NT2/D1 (cell line): ENCODE results near the gene TAC1.

ENCODE experiments used
- YY1 ChIP-seq: IDR thresholded peaks from 2 replicates; pipeline ENCODE4 v1.6.1; 2011; ENCODE audit not compliant: insufficient read length, insufficient read depth
- ZNF274 ChIP-seq: IDR thresholded peaks from 2 replicates; pipeline ENCODE4 v1.6.1; 2011; ENCODE audit warnings: mild to moderate bottlenecking, low read depth, low read length

DNA sequence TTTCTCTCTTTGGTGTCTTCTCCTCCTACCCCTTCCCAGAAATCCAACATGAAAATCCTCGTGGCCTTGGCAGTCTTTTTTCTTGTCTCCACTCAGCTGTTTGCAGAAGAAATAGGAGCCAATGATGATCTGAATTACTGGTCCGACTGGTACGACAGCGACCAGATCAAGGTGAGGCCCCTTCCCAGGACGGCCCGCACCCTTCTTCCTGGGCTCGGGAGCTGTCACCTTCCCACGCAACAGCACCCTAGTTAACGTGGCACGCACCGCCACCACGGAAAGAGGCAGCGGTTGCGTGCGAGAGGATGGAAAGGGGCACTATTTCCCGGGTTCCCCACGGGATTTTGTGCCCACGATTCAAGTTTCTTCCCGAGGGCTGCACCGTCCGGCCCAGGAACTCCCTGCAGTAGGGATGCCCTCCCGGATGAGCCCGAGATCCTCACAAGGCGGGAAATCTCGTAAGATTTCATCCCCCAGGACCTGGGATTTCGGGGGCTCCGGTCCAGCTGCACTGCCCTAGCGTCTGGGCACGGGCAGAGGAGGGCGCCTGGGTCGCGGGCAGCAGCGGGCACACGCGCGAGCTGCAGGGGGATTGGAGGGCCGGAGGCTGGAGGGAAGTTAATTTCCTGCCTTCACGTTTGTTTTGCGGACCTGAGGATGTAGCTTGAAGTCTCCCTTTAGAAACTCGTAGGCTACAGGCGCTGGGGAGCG lies 834 bp downstream of the TAC1 start:
- TF ChIP-seq YY1 (no peak), ZNF274 (no peak)
